HPDE6-E6E7 (cell line): Measurements from ENCODE around the gene BCL6.
A peak's percentile ranks its signal among the peaks of the same experiment; 100 is the strongest.

ENCODE experiments used
- DNase-seq: peaks from one replicate; pipeline ENCODE4 v3.0.0; 2011; ENCODE audit warnings: missing footprints; ENCODE audit errors: extremely low spot score

BCL6 gene

DNA sequence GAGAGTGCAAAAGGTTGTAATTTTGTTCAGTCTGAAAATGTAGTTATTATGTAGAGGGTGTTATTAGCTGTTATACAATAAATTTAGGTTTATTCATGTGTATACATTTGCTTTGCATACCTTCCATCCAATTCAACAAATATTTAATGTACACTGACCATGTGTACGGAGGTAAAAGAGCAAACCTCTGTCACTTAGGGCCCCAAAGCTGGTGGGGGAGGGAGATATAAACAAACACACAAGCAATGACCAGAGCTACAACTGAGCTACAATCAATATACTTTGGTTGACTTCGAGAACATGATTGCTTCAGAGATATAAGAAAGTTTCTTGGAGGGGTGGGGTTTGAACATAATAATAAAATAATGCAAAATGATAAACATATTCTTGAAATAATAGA, 17.5 kb upstream of the BCL6 start:
- DNase-seq, result no peak

DNA sequence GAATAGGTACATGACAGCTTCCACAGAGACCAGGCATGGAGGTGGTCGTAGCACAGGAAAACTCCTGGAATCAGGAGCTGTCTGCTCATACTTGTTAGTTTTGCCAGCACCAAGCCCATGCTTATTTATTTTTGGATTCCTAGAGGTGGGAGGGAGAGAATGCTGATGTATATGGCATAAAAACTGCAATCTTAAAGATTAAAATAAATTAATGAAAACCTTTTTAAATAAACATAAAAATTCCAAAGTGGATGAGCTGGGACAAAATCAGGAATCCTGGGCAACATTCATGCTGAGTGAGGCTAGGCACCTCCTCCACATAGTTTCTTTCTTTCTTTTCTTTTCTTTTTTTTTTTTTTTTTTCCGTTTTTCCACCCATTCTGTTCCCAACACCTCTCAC, 14.3 kb upstream of the BCL6 start:
- no peak for DNase-seq

DNA sequence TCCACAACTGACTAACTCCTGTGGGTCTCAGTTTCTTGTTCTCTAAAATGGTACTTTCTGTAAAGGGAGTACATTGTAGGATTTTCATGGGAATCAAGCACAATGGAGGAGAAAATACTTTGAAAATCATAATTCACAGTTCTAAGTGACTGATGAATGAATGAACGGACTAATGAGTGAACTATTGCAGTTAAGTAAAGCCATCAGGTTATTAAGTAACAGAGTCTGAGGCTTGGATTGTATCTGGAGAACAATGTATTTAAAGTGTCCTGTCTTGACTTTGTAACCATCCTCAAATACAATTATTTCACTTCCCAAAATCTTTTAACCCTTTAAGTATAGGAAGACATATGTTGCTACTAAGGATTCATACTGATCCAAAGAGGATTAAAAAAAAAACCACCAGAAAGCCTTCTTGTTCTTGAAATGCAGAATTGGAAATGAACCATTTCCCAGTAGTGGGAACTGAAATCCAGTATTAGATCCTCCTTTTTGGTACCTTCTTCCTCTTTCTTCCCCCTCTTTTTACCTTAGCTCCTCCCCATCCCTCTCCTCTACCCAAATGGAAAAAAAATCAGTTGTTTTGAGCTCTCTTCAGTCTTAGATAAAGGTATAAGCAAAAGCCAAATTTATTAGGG, 13.2 kb upstream of the BCL6 start:
- no peak for DNase-seq

DNA sequence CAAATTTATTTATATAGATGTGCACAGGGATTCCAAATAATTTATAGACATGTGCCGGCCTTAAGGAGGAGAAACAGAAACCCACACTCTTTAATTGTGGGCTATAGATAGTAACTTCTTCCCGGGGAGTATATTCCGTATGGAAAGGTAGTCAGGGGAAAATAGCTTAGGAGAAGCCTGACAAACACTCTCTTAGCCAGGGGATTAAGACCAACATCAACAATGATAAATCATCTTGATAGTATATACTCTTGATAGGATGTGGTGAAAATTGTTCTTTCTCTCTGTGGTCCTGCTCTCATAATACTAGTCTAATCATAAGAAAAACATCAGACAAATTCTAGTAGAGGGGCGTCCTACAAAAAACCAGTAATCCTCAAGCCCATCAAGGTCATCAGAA, 8.2 kb upstream of the BCL6 start:
- DNase-seq, result no peak

DNA sequence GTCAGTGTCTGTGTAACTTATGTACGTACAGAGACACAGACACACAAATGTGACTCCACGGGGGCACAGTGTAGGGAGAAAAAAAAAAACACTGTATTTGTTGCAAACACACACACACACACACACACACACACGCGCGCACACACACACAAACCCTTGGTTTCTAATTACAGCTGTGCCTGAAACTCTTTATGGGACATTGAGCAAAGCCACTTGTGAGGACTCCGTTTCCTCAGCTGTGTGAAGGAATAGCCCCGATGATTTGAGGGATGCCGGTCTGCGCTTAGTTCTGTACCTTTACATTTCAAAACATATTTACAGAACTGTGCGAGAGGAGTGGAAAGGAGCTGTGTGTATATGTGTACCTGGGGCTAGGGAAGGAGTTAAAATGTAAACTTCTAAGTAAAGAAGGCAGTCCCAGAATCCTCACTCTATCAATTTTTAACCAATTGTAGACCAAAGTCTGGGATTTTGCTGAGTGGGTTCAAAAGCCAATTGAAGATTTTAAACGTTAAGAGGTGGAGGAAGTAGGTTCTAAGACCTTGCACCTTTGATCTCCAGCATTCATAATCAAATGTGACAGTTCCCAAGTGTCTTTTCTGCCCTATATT, 5.3 kb upstream of the BCL6 start:
- DNase-seq, result no peak

DNA sequence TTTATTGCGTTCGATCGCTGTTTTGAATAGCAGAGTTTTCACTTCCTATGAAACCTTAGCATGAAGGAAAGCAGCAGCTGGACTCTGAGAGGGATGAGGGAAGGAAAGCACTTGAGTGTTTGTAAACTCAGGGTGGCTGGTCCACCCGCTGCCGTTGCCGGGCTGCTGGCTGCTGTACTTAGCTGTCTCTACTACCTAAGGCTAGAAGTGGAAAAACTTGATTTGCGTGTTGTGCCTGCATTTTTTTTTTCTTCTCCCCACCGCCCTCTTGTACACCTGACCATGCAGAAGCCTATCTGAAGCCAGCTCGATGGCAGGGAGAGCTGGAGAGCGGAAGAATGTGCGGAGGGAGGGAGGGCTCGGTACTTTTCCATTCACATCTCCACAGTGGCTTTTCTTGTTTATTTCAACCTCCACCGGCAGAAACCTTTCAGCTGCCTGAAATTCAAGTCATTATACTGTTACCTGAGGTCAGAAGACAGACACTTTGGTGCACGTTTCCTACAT, 4.8 kb upstream of the BCL6 start:
- DNase-seq, result no peak

DNA sequence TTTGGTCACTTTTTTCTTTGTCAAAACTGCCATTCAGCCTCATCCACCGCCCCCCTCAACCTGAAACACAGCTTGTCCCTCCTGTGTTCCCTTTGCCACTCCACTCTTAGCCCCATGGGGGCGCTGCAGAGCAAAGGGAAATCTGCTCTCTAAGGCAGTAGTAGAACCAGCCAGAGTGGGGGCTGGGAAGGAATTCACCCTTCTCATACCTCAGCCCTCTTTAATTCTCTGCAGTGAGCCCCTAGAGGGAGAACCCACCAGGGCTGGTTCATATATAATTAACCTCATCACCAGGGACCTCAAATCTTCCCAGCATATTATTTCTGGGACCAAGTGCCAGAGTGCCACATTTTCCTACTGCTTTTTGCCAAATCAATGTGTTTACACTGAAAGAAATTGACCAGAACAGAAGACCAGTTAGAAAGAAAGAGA, 2.8 kb upstream of the BCL6 start:
- no peak for DNase-seq

DNA sequence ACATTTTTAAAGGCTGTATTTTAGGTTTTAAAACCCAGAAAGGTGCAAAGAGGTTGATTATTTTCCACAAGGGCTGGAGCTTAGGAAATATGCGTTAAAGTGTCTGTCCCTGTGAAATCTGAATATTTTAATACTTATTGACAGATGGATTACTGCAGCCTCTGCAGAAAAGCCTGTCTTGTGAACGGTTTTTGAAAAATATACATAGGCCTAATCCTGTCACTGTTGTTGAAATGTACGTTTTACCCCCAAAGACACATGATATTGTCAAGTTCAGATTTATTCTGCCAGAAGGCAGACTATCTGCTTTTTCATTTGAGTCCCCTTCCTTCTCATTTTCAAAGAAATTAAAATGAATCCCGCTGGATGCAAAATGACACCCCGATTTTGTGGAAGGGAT, 2.2 kb upstream of the BCL6 start:
- no peak for DNase-seq

DNA sequence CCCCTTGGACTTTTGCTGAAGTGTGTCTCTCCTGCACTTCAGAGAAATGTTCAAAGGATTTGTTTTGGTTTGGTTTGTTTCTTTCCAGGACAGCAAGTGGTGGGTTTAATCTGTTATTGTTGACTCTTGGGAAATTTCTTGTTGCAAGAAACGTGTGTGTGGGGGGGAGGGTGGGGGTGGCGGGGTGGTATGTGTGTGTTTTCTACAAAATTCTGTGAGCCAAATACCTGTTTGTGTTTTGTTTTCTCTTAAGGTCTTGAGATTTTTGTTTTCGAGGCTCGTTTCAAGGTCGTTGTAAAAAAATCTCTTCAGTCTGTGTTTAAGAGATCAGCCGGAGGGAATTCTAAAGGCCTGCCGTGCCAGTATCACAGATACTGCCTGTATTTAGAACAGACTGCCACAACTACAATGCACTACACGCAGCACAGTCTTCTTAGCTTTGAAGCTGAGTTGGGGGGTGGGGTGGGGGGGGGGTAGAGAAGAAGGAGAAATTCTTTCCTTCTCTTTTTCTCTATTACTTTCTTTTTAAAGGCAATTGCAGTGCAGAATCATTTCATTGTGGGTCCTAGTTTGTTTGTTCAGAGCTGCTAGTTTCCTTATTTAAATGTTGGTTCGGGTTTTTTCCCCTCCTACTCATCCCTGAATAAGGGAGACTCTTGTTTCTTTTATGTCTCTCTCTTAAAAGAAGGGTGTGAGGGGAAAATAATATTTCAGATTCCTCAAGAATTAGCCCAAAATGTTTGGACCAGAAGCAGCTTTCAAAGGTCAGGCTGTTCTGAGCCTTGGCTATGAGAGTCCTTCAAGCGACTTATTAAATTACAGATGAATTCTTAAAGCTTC, 1.4 kb upstream of the BCL6 start:
- no peak for DNase-seq

DNA sequence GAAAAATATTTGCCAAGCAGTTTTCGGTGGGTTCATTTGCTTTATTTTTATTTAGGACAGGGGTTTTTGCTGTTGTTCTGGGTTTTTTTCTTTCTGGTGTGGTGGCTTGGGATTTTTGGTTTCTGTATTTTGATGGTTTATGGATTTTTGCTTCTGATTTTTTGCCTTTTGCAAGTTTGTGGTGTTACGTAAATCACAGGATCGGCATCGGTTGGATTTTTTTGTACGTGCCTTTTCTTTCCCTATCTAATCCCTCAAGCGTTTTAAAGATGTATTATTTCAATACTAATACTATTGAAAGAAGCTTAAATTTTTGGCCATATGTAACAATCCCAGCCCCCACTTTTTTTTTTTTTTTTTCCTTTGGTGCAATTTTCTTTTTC, 782 bp upstream of the BCL6 start:
- no peak for DNase-seq

DNA sequence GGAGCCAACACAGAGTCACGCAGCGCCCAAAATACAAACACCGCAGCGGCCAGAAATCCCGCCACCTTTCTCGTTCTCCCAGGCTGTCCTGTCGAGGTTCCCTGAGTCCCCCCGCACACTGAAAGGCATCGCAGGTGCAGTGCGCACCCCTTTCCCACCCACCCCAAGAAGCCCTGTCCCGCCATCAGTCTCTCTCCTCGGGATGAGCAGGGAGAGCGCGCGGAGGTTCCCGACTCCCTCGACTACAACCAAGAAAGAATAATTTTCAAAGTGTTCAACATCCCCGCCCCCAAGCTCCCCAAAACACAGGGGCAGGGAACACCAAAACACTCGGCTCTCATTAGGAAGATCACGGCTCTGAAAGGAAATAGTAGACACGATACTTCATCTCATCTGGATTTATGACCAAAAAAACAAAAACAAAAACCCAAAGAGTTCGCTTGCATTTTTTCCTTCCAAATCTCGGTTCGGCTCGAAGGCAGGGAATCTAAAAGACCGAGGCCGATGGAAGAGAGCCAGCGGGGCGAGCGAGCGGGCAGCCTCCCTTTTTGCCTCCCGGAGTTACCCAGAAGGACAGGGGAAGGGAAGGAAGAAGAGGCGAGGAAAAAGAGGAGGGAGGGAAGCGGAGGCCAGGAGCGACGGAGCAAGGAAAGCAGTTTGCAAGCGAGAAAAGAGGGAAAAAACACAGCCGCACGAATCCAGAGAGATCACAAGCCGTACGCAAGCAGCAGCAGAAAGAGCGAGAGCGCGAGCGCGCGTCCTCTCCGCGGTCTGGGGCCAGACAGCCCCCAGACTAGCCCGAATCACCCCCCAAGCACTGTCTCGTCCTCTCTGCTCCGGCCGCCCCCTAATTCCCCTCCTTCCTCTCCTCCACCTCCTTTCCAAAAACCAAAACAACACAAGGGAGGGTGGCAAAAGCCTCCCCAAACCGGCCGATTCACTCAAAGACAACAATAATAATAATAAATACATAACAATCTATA, 808 bp downstream of the BCL6 start:
- no peak for DNase-seq

DNA sequence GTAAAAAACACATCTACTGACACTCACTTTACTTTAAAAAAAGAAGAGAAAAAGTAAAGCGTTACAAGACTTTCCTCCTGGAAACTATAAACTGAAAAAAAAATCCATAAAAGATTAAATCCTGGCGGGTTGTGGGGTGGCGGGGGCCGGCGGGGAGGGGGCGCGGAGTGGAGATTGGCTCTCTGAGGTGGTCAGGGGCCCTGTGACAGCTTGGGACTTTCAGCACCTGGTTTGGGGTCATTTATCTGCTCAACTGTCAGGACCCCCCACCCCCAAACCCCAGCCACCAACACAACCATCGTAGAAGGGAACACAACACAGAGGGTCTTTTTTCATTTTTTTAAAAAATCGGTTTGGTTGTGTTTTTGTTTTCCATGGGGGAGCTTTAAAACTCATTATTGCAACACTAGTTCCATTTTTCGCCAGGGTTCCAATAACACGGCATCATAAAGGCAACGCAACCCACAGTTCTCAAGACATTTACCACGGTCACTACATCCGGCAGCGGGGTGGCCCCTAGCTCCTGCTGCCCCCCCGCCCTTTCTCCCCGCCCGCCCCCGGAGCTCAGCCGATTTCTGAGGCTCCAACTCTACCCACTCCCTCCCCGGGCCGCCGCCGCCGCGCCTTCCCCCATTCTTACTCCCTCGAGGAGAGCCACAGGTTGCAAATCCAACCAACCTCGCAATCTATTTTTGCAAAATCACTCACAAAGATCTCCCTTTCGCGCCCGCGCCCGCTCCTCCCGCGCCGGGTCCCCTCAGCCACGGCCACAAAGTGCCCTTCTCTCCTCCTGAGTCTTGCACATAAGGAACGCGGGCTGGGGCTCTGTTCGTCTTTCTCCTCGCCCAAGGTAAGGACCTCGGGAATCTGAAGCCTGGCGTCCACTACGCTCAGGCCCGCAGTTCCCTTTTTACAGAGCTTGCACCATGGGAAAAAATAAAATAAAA, 1.8 kb downstream of the BCL6 start:
- DNase-seq, result no peak

DNA sequence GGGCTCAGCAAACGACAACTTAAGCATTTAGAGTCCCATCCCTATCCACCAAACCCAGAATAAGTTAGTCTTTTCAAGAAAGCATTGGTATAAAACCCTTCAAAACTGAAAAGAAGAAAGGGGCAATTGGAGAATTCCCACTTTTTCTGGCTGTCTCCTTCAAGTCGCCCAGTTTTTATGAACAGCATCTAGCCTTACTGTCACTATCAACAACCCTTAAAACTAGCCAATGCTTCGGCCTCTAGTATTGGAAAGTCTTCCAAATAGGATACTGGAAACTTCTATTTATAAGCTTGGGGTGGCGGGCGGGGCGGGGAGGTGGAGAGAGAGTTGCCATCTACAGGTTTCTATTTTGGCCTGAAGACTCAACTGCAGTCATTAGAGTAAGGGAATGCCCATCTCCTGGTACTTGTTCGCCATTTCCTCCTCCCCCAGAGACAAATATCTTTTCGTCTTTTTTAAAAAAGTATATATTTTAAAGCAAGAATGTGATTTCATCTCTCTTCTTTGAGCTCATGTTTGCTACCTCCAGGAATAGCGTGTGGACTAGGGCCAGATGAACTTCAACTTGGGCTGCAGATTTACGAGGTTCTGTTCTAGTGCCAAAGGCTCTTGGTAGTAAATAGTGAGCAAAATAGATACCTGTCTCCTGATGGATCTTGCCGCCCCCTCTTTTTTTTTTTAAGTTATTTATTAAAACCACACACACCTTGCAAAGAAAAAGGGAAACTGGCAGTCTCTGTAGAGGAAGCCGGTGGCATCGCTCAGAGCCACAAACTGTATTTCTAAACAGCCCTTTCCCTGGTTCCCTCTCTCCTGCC, 2.7 kb downstream of the BCL6 start:
- no peak for DNase-seq

DNA sequence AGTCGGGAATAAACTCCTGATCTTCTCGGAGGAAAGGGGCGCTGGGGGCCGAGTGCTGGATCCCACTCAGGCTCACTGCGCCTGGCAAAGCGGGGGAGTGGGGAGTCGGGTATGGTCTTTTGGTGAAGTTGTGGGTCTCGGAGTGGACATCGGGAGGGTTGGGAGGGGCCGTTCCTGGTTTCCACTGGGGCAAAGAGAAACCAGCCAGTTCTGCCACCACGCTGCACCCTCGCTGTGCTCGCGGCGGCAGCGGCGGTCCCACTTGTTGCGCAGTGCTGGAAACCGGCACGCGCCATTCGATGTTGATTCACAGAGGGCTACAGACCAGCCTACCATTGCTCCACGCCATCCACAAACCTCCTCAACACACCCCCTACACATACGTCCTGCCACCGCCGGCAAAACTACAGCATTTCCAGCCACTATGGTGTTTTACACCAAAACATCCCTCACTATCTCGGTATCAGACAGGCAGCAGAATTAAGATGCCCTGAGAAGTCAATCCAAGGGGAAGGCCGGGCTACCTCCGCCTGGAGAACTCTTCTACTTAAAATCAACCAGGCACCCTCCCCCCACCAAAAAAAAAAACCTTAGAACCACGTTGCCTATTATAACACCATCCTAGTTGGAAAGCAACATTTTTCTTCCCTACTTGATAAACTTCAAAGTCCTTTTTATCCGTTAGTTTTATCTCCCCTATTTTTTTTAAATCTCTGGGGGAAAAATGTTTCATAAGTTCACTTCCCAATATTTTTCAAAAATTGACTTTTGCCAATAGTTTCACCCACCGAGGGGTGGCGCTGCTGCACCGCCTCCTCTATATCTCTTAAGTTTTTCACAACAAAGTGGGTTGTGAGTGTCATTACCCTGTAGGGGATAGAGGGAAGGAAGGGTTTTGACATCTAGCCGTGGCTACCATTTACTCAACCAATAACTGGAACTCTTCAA, 3.6 kb downstream of the BCL6 start:
- no peak for DNase-seq

DNA sequence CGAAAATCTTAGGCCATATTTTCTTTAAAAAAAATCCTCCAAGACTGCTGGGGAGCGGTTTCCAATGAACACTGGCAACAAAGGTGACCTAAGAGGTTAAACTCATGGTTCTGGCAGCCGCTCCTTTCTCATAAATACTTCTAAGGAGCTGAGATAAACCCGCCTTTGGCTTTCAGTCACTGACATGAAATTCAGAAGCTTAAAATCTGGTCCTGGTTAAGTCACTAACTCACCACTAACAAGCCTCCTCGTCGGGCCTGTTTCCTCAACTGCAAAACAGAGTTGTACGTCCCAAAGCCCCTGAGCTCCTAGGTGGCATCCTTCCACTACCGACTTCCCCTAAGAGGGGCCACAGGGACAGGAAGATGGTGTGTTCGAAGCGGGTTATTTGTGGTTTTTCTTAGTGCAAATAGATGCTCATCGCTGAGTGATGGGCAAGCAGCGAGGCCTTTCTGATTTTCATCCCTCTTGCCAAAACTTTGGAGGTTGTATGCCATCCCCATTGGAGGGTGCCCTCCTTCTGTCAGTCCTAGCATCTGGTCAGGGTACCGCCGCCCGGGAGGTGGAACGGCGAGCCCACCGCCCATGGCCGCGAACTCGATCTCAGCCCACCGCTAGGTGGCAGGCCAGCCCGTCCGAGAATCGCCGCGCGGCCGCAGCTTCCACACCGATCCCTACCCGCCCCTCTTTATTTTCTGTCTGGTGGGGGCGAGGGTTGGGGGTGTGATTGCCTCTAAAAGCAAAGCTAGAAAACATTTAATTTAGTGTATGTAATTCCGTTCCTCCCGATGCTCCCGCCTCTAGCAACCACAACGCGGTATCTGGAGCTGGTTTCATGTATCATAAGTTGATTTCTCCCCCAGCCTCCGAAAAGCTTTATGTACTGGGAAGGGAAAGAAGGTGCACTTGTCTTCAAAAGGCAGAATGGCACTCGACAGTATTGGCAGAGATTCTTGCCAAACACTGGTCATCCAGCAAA, 4.6 kb downstream of the BCL6 start:
- no peak for DNase-seq

DNA sequence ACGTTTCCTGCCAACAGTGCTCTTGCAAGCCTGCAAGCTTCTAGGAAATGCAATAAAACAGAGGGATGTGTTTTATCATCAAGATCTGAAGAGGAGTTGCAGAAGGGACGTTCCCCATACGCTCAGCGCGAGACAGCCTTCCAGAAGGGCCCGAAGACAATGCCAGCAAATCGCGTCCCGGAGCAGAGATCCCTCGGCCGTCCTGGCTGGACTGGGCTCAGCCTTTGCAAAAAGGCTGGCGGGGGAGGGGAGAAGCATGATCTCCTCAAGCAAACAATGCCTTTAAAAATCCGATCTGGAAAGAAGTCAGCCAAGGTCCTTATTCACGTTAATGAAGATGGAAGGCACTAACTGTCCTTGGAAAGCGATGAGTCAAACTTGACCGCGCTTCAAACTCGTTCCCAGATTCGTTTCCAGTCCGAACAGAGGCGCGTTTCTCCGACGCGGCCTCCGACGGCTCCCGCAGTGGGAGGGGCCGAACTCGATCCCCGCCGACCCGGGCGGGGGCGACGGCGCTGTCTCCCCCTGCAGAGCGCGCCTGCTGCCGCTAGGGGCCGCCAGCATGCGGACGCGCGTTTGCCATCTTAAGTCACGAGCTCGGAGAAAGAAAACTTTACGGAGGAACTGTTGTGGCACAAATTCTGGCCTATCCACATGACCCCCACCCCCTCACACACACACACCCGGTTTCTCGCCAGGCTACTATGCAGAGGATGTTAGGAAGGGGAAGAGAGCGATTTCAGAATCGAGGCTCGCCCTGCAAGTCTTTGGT, 5.5 kb downstream of the BCL6 start:
- peak; percentile 45 for DNase-seq
